GM21381 (cell line): ENCODE measurements around the gene FN1.

Source experiments
- ATAC-seq: cut with Tn5 transposase; IDR thresholded peaks from one replicate; pipeline ENCODE4 v1.9.1; 2021; ENCODE audit warnings: mild to moderate bottlenecking, moderate library complexity; ENCODE audit not compliant: unreplicated experiment

FN1 gene

GRCh38 chr2:215390550-215390913 is 45.3 kb downstream of the FN1 start:
- no peak for ATAC-seq

- ATAC-seq: no peak
Measured at GRCh38 chr2:215388002-215388728, 47.7 kb downstream of the FN1 start.

- ATAC-seq: no peak
Measured at GRCh38 chr2:215386566-215386965, 49.3 kb downstream of the FN1 start.

- no peak for ATAC-seq
Measured at GRCh38 chr2:215384710-215385109, 51.2 kb downstream of the FN1 start.

- ATAC-seq: no peak
Measured at GRCh38 chr2:215383652-215384279, 52.1 kb downstream of the FN1 start.

- ATAC-seq: no peak
Measured at GRCh38 chr2:215382480-215382879, 53.4 kb downstream of the FN1 start.

- ATAC-seq: no peak
Measured at GRCh38 chr2:215382011-215382410, 53.9 kb downstream of the FN1 start.

GRCh38 chr2:215380699-215381098 is 55.2 kb downstream of the FN1 start:
- ATAC-seq: no peak

GRCh38 chr2:215379948-215380347 is 55.9 kb downstream of the FN1 start:
- ATAC-seq: no peak

GRCh38 chr2:215379039-215379438 is 56.8 kb downstream of the FN1 start:
- ATAC-seq: no peak

GRCh38 chr2:215378045-215378444 is 57.8 kb downstream of the FN1 start:
- no peak for ATAC-seq

- no peak for ATAC-seq
Measured at GRCh38 chr2:215377283-215377682, 58.6 kb downstream of the FN1 start.

GRCh38 chr2:215376103-215376780 is 59.6 kb downstream of the FN1 start:
- no peak for ATAC-seq

GRCh38 chr2:215375467-215375830 is 60.4 kb downstream of the FN1 start:
- ATAC-seq: no peak

- ATAC-seq: no peak
Measured at GRCh38 chr2:215374642-215375466, 61.0 kb downstream of the FN1 start.

GRCh38 chr2:215374002-215374401 is 61.9 kb downstream of the FN1 start:
- ATAC-seq: no peak

- no peak for ATAC-seq
Measured at GRCh38 chr2:215372968-215373649, 62.8 kb downstream of the FN1 start.

GRCh38 chr2:215371915-215372897 is 63.7 kb downstream of the FN1 start:
- no peak for ATAC-seq

GRCh38 chr2:215370112-215370965 is 65.5 kb downstream of the FN1 start:
- no peak for ATAC-seq
